Loucy (cell line): ENCODE measurements around the gene PRKAR1A.

Experiments
- H2AFZ ChIP-seq: fragments of 200-600 bp; sonication (generic); 2 replicates; pipeline ENCODE4 v1.6.0; 2016; ENCODE audit warnings: antibody characterized with exemption, mild to moderate bottlenecking, low read length, moderate library complexity
- H3F3A ChIP-seq: fragments of 200-600 bp; 2 replicates; pipeline ENCODE4 v1.6.0; 2016; ENCODE audit warnings: antibody characterized with exemption, low read depth, mild to moderate bottlenecking
- H3K27me3 ChIP-seq: fragments of 200-600 bp; sonication (generic); 2 replicates; pipeline ENCODE4 v1.6.1; 2014; ENCODE audit warnings: low read length, mild to moderate bottlenecking; ENCODE audit not compliant: insufficient read depth, poor library complexity, severe bottlenecking
- H3K36me3 ChIP-seq: fragments of 200-600 bp; sonication (generic); 2 replicates; pipeline ENCODE4 v1.6.1; 2016; ENCODE audit warnings: low read length; ENCODE audit not compliant: insufficient read depth
- H3K4me1 ChIP-seq: fragments of 200-600 bp; sonication (generic); 2 replicates; pipeline ENCODE4 v1.5.1; 2014; ENCODE audit warnings: low read length, mild to moderate bottlenecking; ENCODE audit not compliant: insufficient read depth, poor library complexity, severe bottlenecking
- H3K4me2 ChIP-seq: fragments of 200-600 bp; sonication (generic); 2 replicates; pipeline ENCODE4 v1.6.0; 2014; ENCODE audit warnings: antibody characterized with exemption, low read length, low read depth, mild to moderate bottlenecking; ENCODE audit not compliant: poor library complexity, severe bottlenecking
- H3K4me3 ChIP-seq: fragments of 200-600 bp; sonication (generic); 2 replicates; pipeline ENCODE4 v1.5.1; 2014; ENCODE audit warnings: low read length, mild to moderate bottlenecking, mixed read lengths; ENCODE audit not compliant: poor library complexity, severe bottlenecking
- H3K79me2 ChIP-seq: fragments of 200-600 bp; sonication (generic); 2 replicates; pipeline ENCODE4 v1.6.1; 2014; ENCODE audit warnings: low read length; ENCODE audit not compliant: insufficient read depth
- H3K9ac ChIP-seq: fragments of 200-600 bp; sonication (generic); 2 replicates; pipeline ENCODE4 v1.6.0; 2014; ENCODE audit warnings: mild to moderate bottlenecking, low read depth, low read length, moderate library complexity; ENCODE audit not compliant: poor library complexity, severe bottlenecking
- H3K9me2 ChIP-seq: fragments of 200-600 bp; sonication (generic); replicated peaks from 2 replicates; pipeline ENCODE4 v1.6.1; 2016; ENCODE audit warnings: low read depth, low read length, mixed read lengths
- H3K9me3 ChIP-seq: fragments of 200-600 bp; sonication (generic); 2 replicates; pipeline ENCODE4 v1.6.1; 2014; ENCODE audit warnings: mild to moderate bottlenecking, antibody characterized with exemption, low read length, low read depth; ENCODE audit not compliant: insufficient read depth
- H4K20me1 ChIP-seq: fragments of 200-600 bp; sonication (generic); 2 replicates; pipeline ENCODE4 v1.6.0; 2014; ENCODE audit warnings: antibody characterized with exemption, low read length, mild to moderate bottlenecking; ENCODE audit not compliant: insufficient read depth, poor library complexity, severe bottlenecking
- CTCF ChIP-seq: fragments of 200-600 bp; sonication (generic); conservative IDR thresholded peaks from 2 replicates; pipeline ENCODE4 v1.5.1; 2014; ENCODE audit warnings: mild to moderate bottlenecking, antibody characterized with exemption, low read length
- EZH2phosphoT487 ChIP-seq: fragments of 200-600 bp; IDR thresholded peaks from 2 replicates; pipeline ENCODE4 v1.6.1; 2018; ENCODE audit warnings: antibody characterized with exemption, mild to moderate bottlenecking, moderate library complexity, borderline replicate concordance

PRKAR1A gene

GRCh38 chr17:68564415-68565111 lies 52.3 kb downstream of the PRKAR1A start:
- Histone ChIP-seq H3F3A (no peaks in the 10 kb centered on the region), H3K4me3 (no peak overlapping the region), H3K9ac (no peak overlapping the region), H3K4me1 (no peaks in the 10 kb centered on the region), H3K4me2 (no peak overlapping the region), H3K27me3 (no peaks in the 10 kb centered on the region), H3K9me2 (no peaks in the 10 kb centered on the region), H4K20me1 (no peaks in the 10 kb centered on the region), H2AFZ (no peak overlapping the region), H3K36me3 (no peaks in the 10 kb centered on the region), H3K79me2 (no peaks in the 10 kb centered on the region), H3K9me3 (no peaks in the 10 kb centered on the region)
- TF ChIP-seq CTCF (no peak), EZH2phosphoT487 (no peak)

DNA sequence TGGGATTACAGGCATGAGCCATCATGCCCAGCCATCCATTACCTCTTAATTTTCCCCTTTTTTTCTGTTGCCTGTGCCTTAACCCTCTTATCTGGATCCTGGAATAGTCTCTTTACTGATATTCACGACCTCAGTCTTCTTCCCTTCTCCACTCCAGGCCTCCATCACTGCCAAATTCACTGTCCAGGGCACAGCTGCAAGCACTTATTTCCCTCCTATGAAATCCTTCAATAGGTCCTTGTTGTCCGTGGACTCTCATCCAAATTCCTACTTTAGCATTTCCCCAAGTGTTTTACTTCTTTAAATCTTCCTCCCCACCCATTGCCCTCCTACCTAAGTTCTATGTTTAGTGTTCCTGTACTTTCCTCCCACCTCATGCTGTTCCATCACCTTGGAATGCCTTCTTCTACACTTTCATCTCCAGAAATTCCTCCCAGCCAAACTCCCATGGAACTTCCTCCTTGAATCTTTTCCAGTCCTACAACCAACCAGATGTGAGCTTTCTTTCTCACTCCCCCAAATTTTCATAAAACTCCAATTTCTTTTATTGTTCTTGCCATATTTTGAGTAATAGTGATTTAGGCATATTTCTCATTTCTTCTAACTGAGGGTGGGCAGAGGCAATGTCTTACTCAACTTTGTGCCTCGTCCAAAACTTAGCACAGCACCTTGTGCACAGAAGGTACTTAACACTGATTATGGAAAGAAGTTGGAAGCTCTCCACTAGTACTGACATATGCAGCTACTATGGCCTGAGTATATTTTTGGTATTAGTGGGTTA lies 53.6 kb downstream of the PRKAR1A start:
- H2AFZ ChIP-seq, result no peak overlapping the region
- H3K79me2 ChIP-seq, result no peaks in the 10 kb centered on the region
- H3K9me3 ChIP-seq, result no peaks in the 10 kb centered on the region
- TF ChIP-seq EZH2phosphoT487 (no peak), CTCF (no peak)
- no peaks in the 10 kb centered on the region for H3F3A ChIP-seq
- no peak overlapping the region for H3K4me3 ChIP-seq
- H3K9ac ChIP-seq, result no peak overlapping the region
- no peaks in the 10 kb centered on the region for H3K4me1 ChIP-seq
- H3K9me2 ChIP-seq, result no peaks in the 10 kb centered on the region
- H3K36me3 ChIP-seq, result no peaks in the 10 kb centered on the region
- no peak overlapping the region for H3K4me2 ChIP-seq
- H3K27me3 ChIP-seq, result no peaks in the 10 kb centered on the region
- H4K20me1 ChIP-seq, result no peaks in the 10 kb centered on the region

DNA sequence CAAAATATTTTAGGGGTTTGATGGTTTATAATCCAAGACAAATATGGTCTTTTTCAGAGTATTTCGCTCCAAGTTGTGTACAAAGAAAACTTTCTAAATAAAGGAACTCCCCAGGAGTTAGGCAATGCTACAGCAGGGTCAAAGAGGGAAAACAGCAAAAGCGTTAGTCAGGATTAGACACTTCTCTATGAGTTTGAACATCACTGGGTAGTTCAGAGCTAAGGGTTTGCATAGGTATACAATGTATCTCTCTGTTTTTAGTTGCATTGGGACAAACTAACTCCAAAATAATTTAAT lies 54.2 kb downstream of the PRKAR1A start:
- Histone ChIP-seq H3K4me1 (no peaks in the 10 kb centered on the region), H2AFZ (no peak overlapping the region), H4K20me1 (no peaks in the 10 kb centered on the region), H3K9ac (no peak overlapping the region), H3K36me3 (no peaks in the 10 kb centered on the region), H3K9me2 (no peaks in the 10 kb centered on the region), H3K79me2 (no peaks in the 10 kb centered on the region), H3K27me3 (no peaks in the 10 kb centered on the region), H3K4me2 (no peak overlapping the region), H3F3A (no peaks in the 10 kb centered on the region), H3K9me3 (no peaks in the 10 kb centered on the region), H3K4me3 (no peak overlapping the region)
- TF ChIP-seq EZH2phosphoT487 (no peak), CTCF (no peak)
